Vagina (tissue), 2 donors: ENCODE results near the gene MGAT4D.

Experiments used
- POLR2A ChIP-seq, 2 donors: fragments of 450-650 bp; IDR thresholded peaks; one replicate each; pipeline ENCODE4 v1.6.1; 2017; ENCODE audit warnings: antibody characterized with exemption in 2 of 2, mild to moderate bottlenecking in 2 of 2, moderate library complexity in 2 of 2
- POLR2AphosphoS5 ChIP-seq, 2 donors: sonication (generic); formaldehyde crosslinking; IDR thresholded peaks; one replicate each; pipeline ENCODE4 v1.9.0; 2017; ENCODE audit warnings: antibody characterized with exemption in 2 of 2, mild to moderate bottlenecking in 2 of 2, low read depth in 1 of 2; ENCODE audit not compliant: insufficient read depth in 1 of 2
- TF ChIP-seq, protein P1 (sequence below), 3 experiments: fragments of 450-650 bp in 2 of 3; fragments of 200-600 bp in 1 of 3; sonication (generic) in 1 of 3; IDR thresholded peaks; one replicate each; pipeline ENCODE4 v1.5.1; 2017 to 2019; ENCODE audit warnings: antibody characterized with exemption in 3 of 3, mild to moderate bottlenecking in 2 of 3, moderate library complexity in 2 of 3

GRCh38 chr4:140497405-140497746, 717 bp downstream of the MGAT4D start:
- TF ChIP-seq, protein P1, sequence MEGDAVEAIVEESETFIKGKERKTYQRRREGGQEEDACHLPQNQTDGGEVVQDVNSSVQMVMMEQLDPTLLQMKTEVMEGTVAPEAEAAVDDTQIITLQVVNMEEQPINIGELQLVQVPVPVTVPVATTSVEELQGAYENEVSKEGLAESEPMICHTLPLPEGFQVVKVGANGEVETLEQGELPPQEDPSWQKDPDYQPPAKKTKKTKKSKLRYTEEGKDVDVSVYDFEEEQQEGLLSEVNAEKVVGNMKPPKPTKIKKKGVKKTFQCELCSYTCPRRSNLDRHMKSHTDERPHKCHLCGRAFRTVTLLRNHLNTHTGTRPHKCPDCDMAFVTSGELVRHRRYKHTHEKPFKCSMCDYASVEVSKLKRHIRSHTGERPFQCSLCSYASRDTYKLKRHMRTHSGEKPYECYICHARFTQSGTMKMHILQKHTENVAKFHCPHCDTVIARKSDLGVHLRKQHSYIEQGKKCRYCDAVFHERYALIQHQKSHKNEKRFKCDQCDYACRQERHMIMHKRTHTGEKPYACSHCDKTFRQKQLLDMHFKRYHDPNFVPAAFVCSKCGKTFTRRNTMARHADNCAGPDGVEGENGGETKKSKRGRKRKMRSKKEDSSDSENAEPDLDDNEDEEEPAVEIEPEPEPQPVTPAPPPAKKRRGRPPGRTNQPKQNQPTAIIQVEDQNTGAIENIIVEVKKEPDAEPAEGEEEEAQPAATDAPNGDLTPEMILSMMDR (IDR thresholded peaks at IDR 0.05) = no peak
- TF ChIP-seq POLR2AphosphoS5 (IDR thresholded peaks at IDR 0.05; ENCODE audit: insufficient read depth in 1 of 2, low read depth in 1 of 2) (no peak), POLR2A (IDR thresholded peaks at IDR 0.05) (no peak)
